IMR-90 (cell line): ENCODE measurements around the gene DLG5. TPM values are rescaled to one million over a fixed set of nuclear protein-coding genes. Genes with fewer than 3 reads are reported as not detected.

Experiments used
- ATAC-seq: fragments of 200-7000 bp; cut with Tn5 transposase; 2 replicates; pipeline ENCODE4 v1.9.1; 2020; ENCODE audit warnings: low read depth, mild to moderate bottlenecking, moderate library complexity
- BruUV-seq: library from RNA; stranded (reverse); fragments of 400-500 nt; replicated peaks from 2 replicates; lab custom pipeline; 2021; lab: Mats Ljungman, UMichigan
- CTCF ChIA-PET: fragments of 300-600 bp; formaldehyde crosslinking; extraction: SDS; loops from one replicate; lab custom pipeline; 2021; ENCODE audit warnings: antibody characterized with exemption; lab: Yijun Ruan, JAX
- POLR2A ChIA-PET: fragments of 300-600 bp; sonication (Branson Sonifier 250); formaldehyde crosslinking; loops from one replicate; lab custom pipeline; 2022; ENCODE audit warnings: antibody characterized with exemption; ENCODE audit not compliant: unreplicated experiment; lab: Charles Lee
- DNase-seq: peaks from one replicate; pipeline ENCODE4 v3.0.0; 2013
- H2AFZ ChIP-seq: replicated peaks from 2 replicates; pipeline ENCODE3; 2013; ENCODE audit warnings: low read length, mild to moderate bottlenecking; ENCODE audit not compliant: poor library complexity
- H2AK5ac ChIP-seq: 2 replicates; pipeline ENCODE4 v1.6.1; 2013; ENCODE audit warnings: low read depth, low read length, inconsistent platforms
- H2AK9ac ChIP-seq: replicated peaks from 2 replicates; pipeline ENCODE3; 2013; ENCODE audit warnings: mild to moderate bottlenecking, low read depth, low read length, moderate library complexity; ENCODE audit not compliant: poor library complexity
- H2BK120ac ChIP-seq: 2 replicates; pipeline ENCODE4 v1.6.1; 2013; ENCODE audit warnings: low read depth, low read length, inconsistent platforms
- H2BK15ac ChIP-seq: 3 replicates; pipeline ENCODE4 v1.6.1; 2013; ENCODE audit warnings: low read depth, low read length, inconsistent platforms
- H2BK20ac ChIP-seq: 2 replicates; pipeline ENCODE4 v1.6.1; 2013; ENCODE audit warnings: low read depth, mild to moderate bottlenecking, inconsistent platforms, low read length, moderate library complexity
- H2BK5ac ChIP-seq: 2 replicates; pipeline ENCODE4 v1.6.1; 2013; ENCODE audit warnings: mild to moderate bottlenecking, low read depth, low read length, inconsistent platforms; ENCODE audit not compliant: poor library complexity, severe bottlenecking
- H3K14ac ChIP-seq: replicated peaks from 2 replicates; pipeline ENCODE4 v1.6.1; 2013; ENCODE audit warnings: low read depth, low read length, inconsistent platforms
- H3K18ac ChIP-seq: 2 replicates; pipeline ENCODE4 v1.6.1; 2013; ENCODE audit warnings: low read depth, low read length, control low read depth
- H3K23ac ChIP-seq: 2 replicates; pipeline ENCODE4 v1.6.1; 2013; ENCODE audit warnings: low read depth, low read length, inconsistent platforms
- H3K27ac ChIP-seq: 2 replicates; pipeline ENCODE4 v1.5.1; 2013; ENCODE audit warnings: mild to moderate bottlenecking, control low read depth, low read length; ENCODE audit not compliant: insufficient read depth
- H3K27me3 ChIP-seq: 2 replicates; pipeline ENCODE4 v1.6.1; 2013; ENCODE audit warnings: low read length; ENCODE audit not compliant: control insufficient read depth, insufficient read depth
- H3K36me3 ChIP-seq: 2 replicates; pipeline ENCODE4 v1.6.1; 2013; ENCODE audit warnings: low read length, mixed read lengths; ENCODE audit not compliant: control insufficient read depth, insufficient read depth
- H3K4ac ChIP-seq: 2 replicates; pipeline ENCODE4 v1.6.1; 2013; ENCODE audit warnings: low read depth, low read length, inconsistent platforms
- H3K4me1 ChIP-seq: 2 replicates; pipeline ENCODE4 v1.6.1; 2013; ENCODE audit warnings: low read length, mixed read lengths; ENCODE audit not compliant: control insufficient read depth, insufficient read depth
- H3K4me2 ChIP-seq: 2 replicates; pipeline ENCODE4 v1.6.1; 2013; ENCODE audit warnings: low read depth, mild to moderate bottlenecking, control low read depth, low read length, moderate library complexity
- H3K4me3 ChIP-seq: 2 replicates; pipeline ENCODE4 v1.5.1; 2013; ENCODE audit warnings: low read depth, mild to moderate bottlenecking, control low read depth, low read length, moderate library complexity; ENCODE audit not compliant: insufficient read depth
- H3K56ac ChIP-seq: 2 replicates; pipeline ENCODE4 v1.6.1; 2013; ENCODE audit warnings: low read length, inconsistent platforms; ENCODE audit not compliant: insufficient read depth; ENCODE audit errors: extremely low read depth
- H3K79me1 ChIP-seq, 2 experiments: 2 replicates each; pipeline ENCODE4 v1.6.1; 2013; ENCODE audit warnings: low read length in 2 of 2, inconsistent platforms in 1 of 2, low read depth in 1 of 2
- H3K9ac ChIP-seq: 2 replicates; pipeline ENCODE4 v1.6.1; 2013; ENCODE audit warnings: low read depth, low read length, control low read depth
- H3K9me1 ChIP-seq: 2 replicates; pipeline ENCODE4 v1.6.1; 2013; ENCODE audit warnings: low read length, inconsistent platforms; ENCODE audit not compliant: insufficient read depth
- H3K9me3 ChIP-seq: 2 replicates; pipeline ENCODE4 v1.6.1; 2013; ENCODE audit warnings: low read length; ENCODE audit not compliant: control insufficient read depth, insufficient read depth
- H4K20me1 ChIP-seq: 2 replicates; pipeline ENCODE4 v1.6.1; 2013; ENCODE audit warnings: low read length, inconsistent platforms; ENCODE audit not compliant: insufficient read depth
- H4K5ac ChIP-seq: 2 replicates; pipeline ENCODE4 v1.6.1; 2013; ENCODE audit warnings: mild to moderate bottlenecking, low read depth, low read length, control low read depth
- H4K8ac ChIP-seq, 2 experiments: 2 replicates each; pipeline ENCODE4 v1.6.1; 2013; ENCODE audit warnings: low read depth in 2 of 2, low read length in 2 of 2, control low read depth in 1 of 2, inconsistent platforms in 1 of 2
- H4K91ac ChIP-seq: 2 replicates; pipeline ENCODE4 v1.6.1; 2013; ENCODE audit warnings: low read depth, low read length, inconsistent platforms; ENCODE audit not compliant: insufficient read depth
- BHLHE40 ChIP-seq: fragments of 150-350 bp; IDR thresholded peaks from 2 replicates; pipeline ENCODE4 v1.6.1; 2016; ENCODE audit warnings: mild to moderate bottlenecking, low read depth, low read length
- CEBPB ChIP-seq: IDR thresholded peaks from 2 replicates; pipeline ENCODE4 v1.6.1; 2012; ENCODE audit warnings: low read depth, low read length, improper control_type of control experiment
- CHD1 ChIP-seq: IDR thresholded peaks from 2 replicates; pipeline ENCODE4 v1.6.1; 2012; ENCODE audit warnings: low read depth, low read length, improper control_type of control experiment
- CTCF ChIP-seq: conservative IDR thresholded peaks from 2 replicates; pipeline ENCODE4 v1.5.1; 2012; ENCODE audit warnings: mild to moderate bottlenecking, low read depth, low read length, improper control_type of control experiment
- FOS ChIP-seq: fragments of 150-350 bp; IDR thresholded peaks from 2 replicates; pipeline ENCODE4 v1.6.1; 2016; ENCODE audit warnings: low read depth, low read length
- MAFK ChIP-seq: IDR thresholded peaks from 2 replicates; pipeline ENCODE4 v1.6.1; 2012; ENCODE audit warnings: low read depth, low read length, improper control_type of control experiment
- MAZ ChIP-seq: IDR thresholded peaks from 2 replicates; pipeline ENCODE4 v1.6.1; 2012; ENCODE audit warnings: low read depth, mild to moderate bottlenecking, low read length, improper control_type of control experiment, moderate library complexity, borderline replicate concordance
- MXI1 ChIP-seq: IDR thresholded peaks from 2 replicates; pipeline ENCODE4 v1.6.1; 2012; ENCODE audit warnings: low read depth, mild to moderate bottlenecking, low read length, moderate library complexity, borderline replicate concordance
- NFE2L2 ChIP-seq: fragments of 150-350 bp; IDR thresholded peaks from 2 replicates; pipeline ENCODE4 v1.6.1; 2016; ENCODE audit warnings: low read depth, mild to moderate bottlenecking, low read length
- POLR2A ChIP-seq: IDR thresholded peaks from 2 replicates; pipeline ENCODE4 v1.6.1; 2012; ENCODE audit warnings: mild to moderate bottlenecking, low read depth, low read length
- RCOR1 ChIP-seq: IDR thresholded peaks from 2 replicates; pipeline ENCODE4 v1.6.1; 2012; ENCODE audit warnings: mild to moderate bottlenecking, low read length, improper control_type of control experiment; ENCODE audit not compliant: insufficient replicate concordance
- RFX5 ChIP-seq: IDR thresholded peaks from 2 replicates; pipeline ENCODE4 v1.8.0; 2012; ENCODE audit warnings: low read depth, mild to moderate bottlenecking, low read length, moderate library complexity
- SMC3 ChIP-seq: fragments of 150-350 bp; IDR thresholded peaks from 2 replicates; pipeline ENCODE4 v1.6.1; 2016; ENCODE audit warnings: low read depth, mild to moderate bottlenecking, antibody characterized with exemption, low read length, moderate library complexity
- USF2 ChIP-seq: fragments of 150-350 bp; IDR thresholded peaks from 2 replicates; pipeline ENCODE4 v1.6.1; 2017; ENCODE audit warnings: mild to moderate bottlenecking, antibody characterized with exemption, low read length, low read depth
- WGBS, 2 experiments: methylation state at CpG; one replicate each; pipeline versions ENCODE4 v1.1.5 to v1.1.7; 2013; ENCODE audit warnings: missing lambda C conversion rate in 2 of 2; ENCODE audit not compliant: insufficient read length in 1 of 2; ENCODE audit errors: extremely low coverage in 2 of 2; 5-methylcytosine and 5-hydroxymethylcytosine counted together
- dilution Hi-C: fragments of 300-500 bp; cut with HindIII; formaldehyde crosslinking; loops from one replicate; pipeline ENCODE4 v1.14.3; 2018; ENCODE audit warnings: low sequenced_read_pairs; ENCODE audit not compliant: unreplicated experiment
- in situ Hi-C: fragments of 300-500 bp; cut with MboI; formaldehyde crosslinking; loops from 3 replicates; pipeline ENCODE4 v1.14.3; 2019; ENCODE audit warnings: low sequenced_read_pairs, inconsistent platforms, mixed read lengths
- intact Hi-C: fragments of 100-400 bp; cut with micrococcal nuclease; formaldehyde crosslinking; loops from 2 replicates; pipeline ENCODE4 v1.10.0; 2022
- polyA plus RNA-seq, 3 experiments: library from polyadenylated mRNA; depleted of rRNA; stranded (reverse); fragments of >200 nt; gene quantifications; 2 replicates each; pipeline ENCODE4 v1.2.3, GENCODE V29; 2012; ENCODE audit warnings: low replicate concordance in 1 of 3
- total RNA-seq: library from RNA; depleted of rRNA; stranded (reverse); fragments of >200 nt; gene quantifications from 2 replicates; pipeline ENCODE4 v1.2.3, GENCODE V29; 2012

The DLG5 gene
- total and polyA plus RNA-seq, 2 of the 4 experiments (the other 2 are of a cell fraction), result 12.7 to 28.7 TPM

DNA sequence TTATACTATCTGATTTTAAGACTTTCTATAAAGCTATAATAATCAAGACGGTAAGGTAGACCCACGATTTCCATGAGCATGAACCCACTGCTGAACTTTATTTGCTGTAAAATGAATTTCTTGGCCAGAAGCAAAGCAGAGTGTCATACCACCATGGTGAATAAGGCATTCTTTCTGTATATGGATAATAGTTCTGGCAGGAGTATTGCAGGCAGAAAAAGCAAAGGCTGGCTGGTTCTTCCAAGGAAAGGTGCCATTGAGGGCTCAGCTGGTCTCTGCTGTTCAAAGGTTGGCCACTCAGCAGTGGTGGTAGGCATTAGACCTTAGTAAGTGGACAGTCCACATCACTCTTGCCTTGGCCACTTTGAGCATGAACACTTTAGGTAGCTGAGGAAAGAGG, 184.8 kb downstream of the DLG5 start:
- intact Hi-C loops, result no loop called here
- CTCF ChIA-PET, result interaction anchor here (0.6 to 1.7 kb wide), 3 partner anchors 30 to 643 kb away, joined by 3 to 4 read pairs (median 4); no protein-coding TSS in a partner anchor

More for the DNA sequence above, 184.8 kb downstream of the DLG5 start:
- Histone ChIP-seq H2BK20ac (peak overlapping the region; percentile 8; the same call in 1 of the 2 replicates), H2AFZ (no peak overlapping the region), H3K9ac (no peak overlapping the region), H3K79me1 (no peaks in the 10 kb centered on the region), H3K18ac (no peak overlapping the region), H4K5ac (no peak overlapping the region), H4K8ac (no peak overlapping the region), H2BK5ac (peak overlapping the region; percentile 42), H2AK5ac (no peak overlapping the region), H3K14ac (no peak overlapping the region), H3K23ac (no peak overlapping the region), H3K4me1 (peaks cover 2% of the 10 kb centered on the region; the same call in 1 of the 2 replicates), H3K4me2 (no peak overlapping the region), H3K4me3 (no peak overlapping the region), H3K9me3 (no peaks in the 10 kb centered on the region; the same call in 1 of the 2 replicates), H3K36me3 (no peaks in the 10 kb centered on the region), H2BK120ac (no peak overlapping the region), H2AK9ac (no peak overlapping the region), H3K9me1 (no peaks in the 10 kb centered on the region), H4K20me1 (no peaks in the 10 kb centered on the region), H3K27me3 (no peaks in the 10 kb centered on the region), H3K56ac (no peak overlapping the region), H3K27ac (no peak overlapping the region), H3K4ac (no peak overlapping the region), H4K91ac (no peak overlapping the region), H2BK15ac (0 out of 3 replicates have a peak overlapping the region, but pooled peaks have one; percentile 12)
- TF ChIP-seq BHLHE40 (no peak), NFE2L2 (no peak), MXI1 (no peak), CTCF (no peak), MAZ (no peak), RFX5 (no peak), MAFK (no peak), SMC3 (no peak), CHD1 (no peak), CEBPB (no peak), USF2 (no peak), RCOR1 (no peak), FOS (no peak), POLR2A (no peak)
- WGBS, 2 experiments, result no CpG with 5 or more reads among the region's 2 CpGs
- DNase-seq, result peak; percentile 65
- POLR2A ChIA-PET, result no interaction called here
- dilution Hi-C loops (no loop called here), in situ Hi-C loops (no loop called here)
- BruUV-seq, result no TSS peak
- peak; percentile 56 for ATAC-seq
